NCI-H526 (cell line): ENCODE data around the gene ANG.
A peak's percentile ranks its signal among the peaks of the same experiment; 100 is the strongest.
"Not testable (repeated sequence)": the region's sequence is repeated elsewhere in the genome, so short reads cannot be mapped to it uniquely, and the experiment has no call there.

Experiments used
- DNase-seq, 2 experiments: peaks; one replicate each; lab custom pipeline; 2025; lab: John Stamatoyannopoulos, UW

Gene ANG

DNA sequence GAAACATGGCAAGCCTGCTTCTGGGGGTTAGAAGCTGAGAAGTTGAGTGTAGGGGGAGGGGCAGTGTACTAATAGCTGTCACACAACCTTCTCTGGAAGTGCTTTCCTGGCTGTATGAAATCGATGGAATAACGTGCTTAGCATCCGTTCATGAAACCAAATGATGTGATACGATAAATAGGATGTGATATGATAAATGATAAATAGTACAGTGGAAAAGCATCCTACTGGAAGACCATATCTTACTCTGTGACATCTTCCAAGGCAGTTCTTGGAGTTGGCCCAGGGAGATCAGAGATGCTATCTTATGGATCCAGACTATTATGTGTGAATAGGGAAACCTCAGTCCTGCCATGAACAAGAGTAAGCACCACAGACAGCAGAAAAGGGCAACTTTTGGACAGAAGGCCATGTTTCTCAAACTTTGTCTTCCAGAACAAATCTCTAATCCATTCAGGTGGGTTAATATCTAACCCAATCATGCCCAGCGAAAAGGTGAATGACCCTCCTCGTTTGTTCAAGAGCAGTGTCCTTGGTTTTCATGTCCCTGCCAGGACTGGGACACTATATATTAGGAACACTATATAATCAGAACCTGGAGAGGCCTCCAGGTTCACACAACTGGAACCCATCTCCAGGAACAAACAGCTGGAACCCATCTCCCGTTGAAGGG is at the start of gene ANG:
Gene ANG (plus strand): TSS at position 598 of the 673 bp plus-strand sequence. CDS start 4,801 bp downstream, outside the sequence.
- no peak for DNase-seq

DNA sequence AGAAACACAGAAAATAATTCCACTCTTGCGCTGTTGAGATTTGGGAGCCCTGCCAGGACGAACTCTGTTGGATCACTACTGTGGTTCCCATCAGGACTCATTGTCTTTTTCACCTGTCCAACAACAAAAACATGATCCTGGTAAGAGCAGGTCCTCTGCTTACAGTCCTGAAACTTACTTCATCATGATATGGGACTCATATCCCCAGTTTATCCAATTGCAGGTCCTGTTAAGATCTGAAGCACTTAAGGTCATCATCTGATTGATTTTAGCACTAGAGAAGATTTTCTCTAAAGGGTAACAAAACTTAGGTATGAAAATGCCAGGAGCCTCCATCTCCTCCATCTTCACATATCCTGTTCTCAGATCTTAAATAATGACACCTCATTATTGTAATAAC is 47.0 kb upstream of the ANG start, which contains the start of gene OR6S1:
Gene OR6S1 (minus strand): TSS at position 101 of the 400 bp plus-strand sequence. CDS start 0 bp downstream, at position 101.
- DNase-seq = no peak

DNA sequence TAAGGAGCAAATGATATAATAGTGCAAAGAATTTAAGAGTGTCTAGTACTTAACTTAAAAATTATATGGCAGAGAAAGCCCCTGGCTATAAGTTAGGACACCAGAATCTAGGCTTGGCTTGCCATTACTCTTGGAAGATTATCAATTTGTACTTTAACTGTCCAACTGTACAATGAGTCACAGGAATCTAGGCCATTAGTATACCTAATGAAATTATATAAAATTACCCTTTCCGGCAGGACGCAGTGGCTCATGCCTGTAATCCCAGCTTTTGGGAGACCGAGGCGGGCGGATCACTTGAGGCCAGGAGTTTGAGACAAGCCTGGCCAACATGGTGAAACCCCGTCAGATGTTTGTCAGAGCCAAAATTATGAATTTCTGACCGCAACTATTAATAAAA is 46.4 kb upstream of the ANG start:
- DNase-seq = no peak

DNA sequence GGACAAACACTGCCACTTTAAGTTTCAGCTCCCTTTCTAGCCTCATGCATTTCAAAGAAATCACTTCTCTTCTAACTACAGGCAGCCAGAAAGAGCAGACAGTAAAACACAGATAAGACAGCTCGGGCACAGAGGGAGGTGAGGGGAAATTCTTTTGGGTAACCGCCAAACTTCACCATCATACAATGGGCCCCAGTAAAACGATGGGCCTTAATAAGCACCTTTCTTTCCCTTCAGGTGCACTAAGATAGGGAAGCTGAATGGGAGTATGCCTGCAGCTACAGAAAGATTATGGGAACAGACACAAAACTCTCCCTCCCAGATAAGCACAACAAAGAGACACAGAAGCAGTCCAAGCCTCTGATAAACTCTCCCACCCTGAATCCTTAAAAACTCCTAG is 45.8 kb upstream of the ANG start:
- not testable (repeated sequence) for DNase-seq

DNA sequence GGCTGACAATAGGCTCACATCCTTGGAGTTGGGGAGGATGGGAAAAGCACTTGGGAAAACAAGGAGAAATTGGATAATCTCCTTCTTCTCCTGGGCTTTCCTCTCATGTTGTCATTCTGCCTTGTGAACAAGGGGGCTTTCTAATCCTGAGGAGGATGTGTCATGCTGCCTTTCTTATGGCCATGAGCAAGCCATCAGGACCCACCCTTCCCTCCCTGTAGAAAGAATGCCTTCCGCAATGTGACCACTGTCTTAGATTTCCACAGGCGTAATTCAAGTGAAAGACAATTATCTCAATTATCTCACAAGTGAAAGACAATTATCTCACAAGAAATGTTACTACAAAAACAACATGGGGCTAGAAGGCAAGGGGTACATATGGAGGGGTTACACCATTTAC is 44.0 kb upstream of the ANG start:
- no peak for DNase-seq

DNA sequence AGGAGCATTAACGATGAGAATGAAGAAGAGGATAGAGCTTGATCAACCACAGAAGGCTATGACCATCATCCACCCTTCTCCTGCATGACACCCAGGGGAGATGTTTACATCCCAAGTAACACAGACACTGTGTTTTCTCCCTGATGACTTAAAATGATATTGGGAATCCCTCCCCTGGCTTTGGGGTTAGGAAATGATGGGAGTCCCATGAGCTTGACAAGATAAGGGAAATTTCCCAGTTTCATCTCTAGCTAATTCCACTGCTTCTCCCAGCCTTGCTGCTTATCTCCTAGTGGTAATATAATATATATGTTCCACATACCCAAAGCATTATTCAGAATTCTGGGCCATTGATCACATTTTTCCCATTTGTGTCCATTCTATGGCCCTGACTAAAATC is 43.1 kb upstream of the ANG start:
- no peak for DNase-seq

DNA sequence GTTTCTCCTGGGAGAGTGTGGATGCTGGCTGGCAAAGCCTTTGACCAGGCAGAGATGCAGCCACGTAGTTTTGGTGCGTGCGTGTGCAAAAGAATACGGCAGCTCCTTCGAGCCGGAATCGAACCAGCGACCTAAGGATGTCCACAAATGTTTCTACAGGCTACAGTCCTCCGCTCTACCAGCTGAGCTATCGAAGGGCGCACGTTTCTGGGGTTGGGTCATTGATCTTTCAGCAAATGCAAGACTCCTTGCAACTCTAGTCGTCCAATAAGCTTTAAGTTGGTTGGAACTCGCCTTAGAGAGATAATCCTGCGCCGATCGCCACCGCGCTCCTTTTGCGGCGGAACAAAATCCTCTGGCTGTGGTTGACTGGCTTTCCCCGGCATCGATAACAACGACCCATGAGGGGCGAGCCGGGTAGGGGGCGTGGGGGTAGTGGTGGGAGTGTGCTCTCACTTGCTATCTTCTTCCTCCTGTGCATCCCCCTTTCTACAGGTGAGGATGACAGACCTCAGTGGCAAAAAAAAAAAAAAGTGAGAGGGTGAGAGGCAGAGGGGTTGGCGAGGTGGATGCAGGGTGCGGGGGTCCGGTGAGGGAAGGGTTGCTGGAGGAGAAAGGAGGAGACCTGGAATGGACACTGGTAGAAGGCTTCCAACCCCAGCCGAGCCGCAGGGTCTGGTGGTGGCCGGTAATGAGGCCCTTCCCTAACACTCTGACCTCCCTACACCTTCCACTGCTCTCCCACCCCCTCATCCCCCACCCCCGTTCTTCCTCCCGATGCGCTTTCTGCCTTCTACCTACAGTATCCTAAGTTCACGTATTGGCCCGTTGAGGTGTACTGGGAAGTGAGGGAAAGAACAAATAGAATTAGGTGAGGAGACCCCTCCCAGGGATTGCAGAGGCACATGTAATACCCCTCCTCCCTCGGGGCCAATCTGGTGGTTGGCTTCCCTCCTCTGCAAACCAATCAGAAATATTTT is 35.3 kb upstream of the ANG start:
- no peak for DNase-seq

DNA sequence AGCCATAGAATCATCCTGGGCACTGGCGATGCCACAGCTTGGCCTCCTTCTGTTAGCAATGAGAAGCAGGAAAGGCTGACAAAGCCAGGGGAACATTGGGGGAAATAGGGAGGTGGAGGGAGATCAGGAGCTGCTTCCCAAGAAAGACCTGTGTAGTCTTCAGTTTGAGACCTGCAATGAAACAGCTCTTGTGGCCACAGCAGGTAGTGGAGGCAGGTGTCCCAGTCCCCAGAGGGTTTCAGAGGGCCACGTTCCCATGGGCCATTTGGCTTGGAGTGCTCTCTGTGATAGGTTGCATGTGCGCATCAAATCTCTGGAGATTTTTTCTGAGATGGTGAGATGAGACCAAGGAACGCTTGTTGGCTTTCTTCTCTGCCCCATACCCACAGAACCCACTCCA is 32.7 kb upstream of the ANG start:
- no peak for DNase-seq

DNA sequence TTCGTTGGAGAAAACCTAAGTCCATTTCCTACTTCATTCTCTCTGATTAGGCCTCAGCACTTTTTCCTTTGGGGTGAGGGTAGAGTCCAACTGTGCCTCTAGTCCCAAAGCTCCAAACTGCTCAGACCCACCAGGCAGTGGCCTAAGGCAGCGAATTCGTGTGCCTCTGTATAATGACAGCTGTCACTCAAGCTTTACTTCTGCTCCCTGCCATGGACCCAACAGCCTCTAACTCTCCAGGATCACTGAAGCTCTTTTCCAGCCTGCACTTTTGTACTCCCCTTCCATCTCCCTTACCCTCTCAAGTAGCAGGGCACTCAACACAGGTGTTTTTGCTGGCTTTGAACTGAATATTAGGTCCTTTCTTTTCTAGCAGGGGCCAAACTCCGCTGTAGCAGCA is 32.3 kb upstream of the ANG start:
- DNase-seq = no peak

DNA sequence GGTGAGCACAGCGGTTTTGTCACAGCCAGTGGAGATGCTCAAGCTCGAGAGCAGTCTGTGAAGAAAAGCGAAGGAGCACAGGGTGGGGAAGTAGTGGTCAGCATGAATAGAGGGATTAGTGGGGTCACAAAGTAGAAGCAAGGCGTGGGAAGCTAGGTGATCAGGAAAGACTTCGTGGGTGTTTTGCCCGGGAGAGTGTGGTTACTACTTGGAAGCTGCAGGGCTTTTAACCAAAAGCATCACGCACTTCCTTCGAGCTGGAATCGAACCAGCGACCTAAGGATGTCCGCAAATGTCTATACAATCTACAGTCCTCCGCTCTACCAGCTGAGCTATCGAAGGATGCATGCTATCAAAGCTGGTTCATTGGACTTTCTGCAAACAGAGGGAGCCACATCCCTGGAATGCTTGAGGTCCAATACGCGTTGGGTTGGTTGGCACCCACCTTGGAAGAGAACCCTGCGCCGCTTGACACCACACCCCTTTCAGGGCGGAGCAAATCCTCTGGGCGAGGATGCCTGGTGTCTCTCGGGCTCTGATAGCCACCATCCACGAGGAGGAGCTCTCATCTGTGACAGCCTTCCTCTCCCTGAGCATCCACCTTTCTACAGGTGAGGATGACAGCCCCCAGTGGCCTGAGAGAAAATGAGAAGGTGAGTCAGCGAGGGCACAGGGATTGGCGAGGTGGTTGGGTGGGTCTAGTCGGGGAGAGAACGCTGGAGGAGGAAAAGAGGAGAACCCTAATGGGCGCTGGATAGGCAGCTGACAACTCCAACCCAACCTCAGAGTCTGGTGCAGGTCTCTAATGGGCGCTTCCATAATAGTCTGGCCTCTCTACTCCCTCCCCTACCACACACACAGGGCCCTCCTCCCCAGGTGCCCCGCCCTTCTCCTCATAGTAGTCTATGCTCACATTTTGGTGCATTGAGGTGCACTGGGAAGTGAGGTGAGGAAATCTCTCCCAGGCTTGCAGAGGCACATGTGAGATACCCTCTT is 31.1 kb upstream of the ANG start:
- peak; percentile 55 to 59 for DNase-seq

DNA sequence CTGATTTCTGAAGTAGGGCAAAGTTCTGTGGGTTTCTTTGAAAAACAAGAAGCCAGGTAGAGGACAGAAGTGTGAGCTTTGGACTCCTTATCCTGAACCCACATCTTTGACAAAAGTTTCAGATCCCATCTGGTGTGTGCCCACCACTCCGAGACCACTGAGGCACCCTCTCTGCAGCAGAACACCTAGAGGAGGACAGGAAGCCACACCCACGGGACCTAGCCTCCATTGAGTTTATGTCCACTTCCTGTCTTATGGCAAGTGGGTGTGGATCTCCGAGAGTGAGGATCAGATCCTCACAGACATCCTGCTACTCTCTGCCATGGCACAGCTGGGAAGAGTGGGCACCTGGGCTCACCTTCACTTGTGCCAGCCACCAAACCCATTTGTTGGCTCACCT is 30.3 kb upstream of the ANG start:
- DNase-seq = no peak

DNA sequence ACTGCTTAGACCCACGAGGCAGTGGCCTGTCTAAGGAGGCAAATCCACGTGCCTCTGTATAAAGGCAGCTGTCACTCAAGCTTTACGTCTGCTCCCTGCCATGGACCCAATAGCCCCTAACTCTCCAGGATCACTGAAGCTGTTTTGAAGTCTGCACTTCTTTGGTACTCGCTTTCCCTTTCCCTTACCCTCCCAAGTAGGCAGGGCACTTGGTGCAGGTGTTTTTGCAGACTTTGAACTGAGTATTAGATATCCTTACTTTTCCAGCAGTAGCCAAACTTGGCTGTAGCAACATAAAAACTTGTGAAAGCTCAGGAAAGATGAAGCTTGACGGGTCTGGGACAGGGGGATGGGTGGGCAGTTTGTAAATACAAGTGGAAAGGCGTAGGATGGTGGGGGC is 29.2 kb upstream of the ANG start:
- no peak for DNase-seq

DNA sequence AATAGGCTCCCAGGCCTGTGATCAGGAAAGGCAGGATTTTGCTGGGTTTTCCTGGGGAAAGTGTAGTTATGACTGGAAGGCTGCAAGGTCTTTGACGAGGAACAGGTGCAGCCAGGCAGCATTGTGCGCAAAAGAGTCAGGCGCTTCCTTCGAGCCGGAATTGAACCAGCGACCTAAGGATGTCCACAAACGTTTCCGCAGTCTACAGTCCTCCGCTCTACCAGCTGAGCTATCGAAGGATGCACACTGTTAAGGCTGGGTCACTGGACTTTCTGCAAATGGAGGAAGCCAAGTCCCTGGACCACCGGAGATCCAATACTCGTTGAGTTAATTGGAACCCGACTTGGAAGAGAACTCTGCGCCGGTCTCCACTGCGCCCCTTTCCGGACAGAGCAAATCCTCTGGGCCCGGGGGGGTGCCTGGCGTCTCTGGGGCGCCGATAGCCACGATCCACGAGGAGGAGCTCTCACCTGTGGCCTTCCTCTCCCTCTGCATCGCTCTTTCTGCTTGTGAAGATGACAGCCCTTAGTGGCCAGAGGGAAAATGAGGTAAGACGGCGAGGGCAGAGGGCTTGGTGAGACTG is 28.7 kb upstream of the ANG start:
- no peak for DNase-seq

DNA sequence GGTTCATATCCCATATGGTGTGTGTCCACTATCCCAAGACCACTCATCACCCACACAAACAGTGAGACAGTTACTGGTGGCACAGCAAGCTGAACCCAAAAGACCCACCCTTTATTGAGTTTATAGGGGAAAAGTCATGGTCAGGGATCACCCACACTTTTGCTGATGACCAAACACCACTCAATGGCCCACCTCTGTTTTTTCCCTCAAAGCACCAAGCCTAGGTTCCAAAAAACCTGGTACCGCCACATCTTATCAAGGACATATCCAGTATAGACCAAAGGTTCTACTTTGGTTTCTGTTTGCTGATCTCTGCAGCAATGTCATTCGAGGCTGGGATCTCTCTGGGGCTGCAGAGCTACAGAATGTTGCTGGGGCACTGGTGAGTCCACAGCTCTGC is 27.4 kb upstream of the ANG start:
- DNase-seq = no peak

DNA sequence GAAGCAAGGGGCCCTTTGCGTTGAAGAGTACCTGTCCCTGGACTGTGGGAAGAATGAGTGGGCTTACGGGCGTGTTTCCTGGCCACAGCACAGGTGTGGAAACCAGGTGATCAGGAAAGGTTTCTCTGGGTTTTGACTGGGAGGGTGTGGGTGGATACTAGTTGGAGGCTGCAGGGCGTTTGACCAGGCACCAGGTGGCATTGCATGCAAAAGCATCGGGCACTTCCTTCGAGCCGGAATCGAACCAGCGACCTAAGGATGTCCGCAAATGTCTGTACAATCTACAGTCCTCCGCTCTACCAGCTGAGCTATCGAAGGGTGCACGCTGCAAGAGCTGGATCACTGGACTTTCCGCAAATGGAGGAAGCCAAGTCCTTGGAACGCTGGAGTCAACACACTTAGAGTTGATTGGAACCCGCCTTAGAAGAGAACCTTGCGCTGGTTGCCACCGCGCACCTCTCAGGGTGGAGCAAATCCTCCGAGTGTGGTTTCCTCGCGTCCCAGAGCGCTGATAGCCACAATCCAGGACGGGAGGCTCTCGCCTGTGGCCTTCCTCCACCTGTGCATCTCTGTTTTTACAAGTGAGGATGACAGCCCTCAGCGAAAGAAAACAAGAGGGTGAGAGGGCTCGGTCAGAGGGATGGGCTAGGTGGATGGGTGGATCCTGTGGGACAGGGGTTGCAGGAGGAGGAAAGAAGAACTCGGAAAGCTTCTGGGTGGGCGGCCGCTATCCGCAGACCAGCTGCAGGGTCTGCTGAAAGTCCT is 25.4 kb upstream of the ANG start:
- DNase-seq = peak; percentile 51 to 68

DNA sequence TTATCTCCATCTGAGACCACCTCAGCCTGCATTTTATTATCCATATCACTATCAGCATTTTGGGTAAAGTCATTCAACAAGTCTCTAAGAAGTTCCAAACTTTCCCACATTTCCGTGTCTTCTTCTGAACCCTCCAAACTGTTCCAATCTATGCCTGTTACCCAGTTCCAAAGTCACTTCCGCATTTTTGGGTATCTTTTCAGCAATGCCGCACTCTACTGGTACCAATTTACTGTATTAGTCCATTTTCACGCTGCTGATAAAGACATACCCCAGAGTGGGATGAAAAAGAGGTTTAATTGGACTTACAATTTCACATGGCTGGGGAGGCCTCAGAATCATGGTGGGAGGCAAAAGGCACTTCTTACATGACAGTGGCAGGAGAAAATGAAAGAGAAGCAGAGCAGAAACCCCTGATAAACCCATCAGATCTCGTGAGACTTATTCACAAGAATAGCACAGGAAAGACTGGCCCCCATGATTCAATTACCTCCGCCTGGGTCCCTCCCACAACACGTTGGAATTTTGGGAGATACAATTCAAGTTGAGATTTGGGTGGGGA is 22.1 kb upstream of the ANG start:
- not testable (repeated sequence) for DNase-seq

DNA sequence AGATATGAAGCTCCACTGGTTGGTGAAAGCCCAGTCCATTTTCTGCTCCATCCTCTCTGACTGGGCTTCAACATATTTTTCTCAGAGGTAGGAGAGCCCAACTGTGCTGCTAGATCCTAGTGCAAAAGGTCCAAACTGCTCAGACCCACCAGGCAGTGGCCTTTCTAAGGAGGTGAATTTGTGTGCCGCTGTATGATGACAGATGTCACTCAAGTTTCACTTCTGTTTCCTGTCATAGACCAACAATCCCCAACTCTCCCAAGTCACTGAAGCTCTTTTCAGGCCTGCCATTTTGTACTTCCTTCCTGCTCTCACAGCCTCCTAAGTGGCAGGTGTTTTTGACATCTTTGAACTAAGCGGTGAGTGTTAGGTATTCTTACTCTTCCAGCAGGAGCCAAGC is 20.6 kb upstream of the ANG start:
- no peak for DNase-seq

DNA sequence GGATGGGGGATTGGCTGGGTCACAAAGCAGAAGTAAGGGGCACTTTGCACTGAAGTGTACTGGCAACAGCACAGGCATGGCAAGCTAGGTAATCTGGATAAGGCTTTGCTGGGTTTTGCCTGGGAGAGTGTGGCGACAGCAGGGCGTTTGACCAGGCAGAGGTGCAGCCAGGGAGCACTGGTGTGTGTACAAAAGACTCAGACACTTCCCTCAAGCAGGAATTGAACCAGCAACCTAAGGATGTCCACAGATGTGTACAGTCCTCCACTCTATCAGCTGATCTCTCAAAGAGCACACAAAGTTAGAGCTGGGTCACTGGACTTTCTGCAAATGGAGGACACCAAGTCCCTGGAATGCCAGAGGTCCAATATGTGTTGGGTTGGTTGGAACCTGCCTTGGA is 19.6 kb upstream of the ANG start:
- DNase-seq = no peak

DNA sequence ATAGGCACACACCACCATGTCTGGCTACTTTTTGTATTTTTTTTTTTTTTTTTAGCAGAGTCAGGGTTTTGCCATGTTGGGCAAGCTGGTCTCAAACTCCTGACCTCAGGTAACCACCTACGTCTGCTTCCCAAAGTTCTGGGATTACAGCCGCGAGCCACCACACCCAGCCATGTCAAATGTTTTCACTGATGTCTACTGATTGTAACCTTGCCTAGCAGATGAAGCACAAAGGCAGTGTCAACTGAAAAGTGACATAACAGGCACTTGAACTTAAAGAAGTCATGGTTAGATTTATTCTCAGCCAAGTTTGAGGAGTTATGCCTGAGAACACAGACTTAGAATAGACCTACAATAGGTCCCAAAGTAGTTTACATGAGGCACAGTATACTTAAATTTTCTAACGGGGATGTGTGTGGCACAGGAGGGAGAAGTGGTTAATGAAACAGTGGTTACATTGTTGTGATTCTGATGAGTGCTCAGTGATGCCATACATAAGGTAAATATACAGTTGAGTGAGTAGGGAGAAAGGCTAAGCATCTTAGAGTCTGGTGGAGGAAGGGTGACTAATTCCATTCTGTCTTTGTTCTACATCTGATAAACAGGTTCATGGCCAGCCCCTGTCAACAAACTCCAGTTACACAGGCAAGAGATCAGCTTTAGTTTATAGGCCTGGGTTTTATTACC is 16.8 kb upstream of the ANG start:
- peak; percentile 13 to 63 for DNase-seq

DNA sequence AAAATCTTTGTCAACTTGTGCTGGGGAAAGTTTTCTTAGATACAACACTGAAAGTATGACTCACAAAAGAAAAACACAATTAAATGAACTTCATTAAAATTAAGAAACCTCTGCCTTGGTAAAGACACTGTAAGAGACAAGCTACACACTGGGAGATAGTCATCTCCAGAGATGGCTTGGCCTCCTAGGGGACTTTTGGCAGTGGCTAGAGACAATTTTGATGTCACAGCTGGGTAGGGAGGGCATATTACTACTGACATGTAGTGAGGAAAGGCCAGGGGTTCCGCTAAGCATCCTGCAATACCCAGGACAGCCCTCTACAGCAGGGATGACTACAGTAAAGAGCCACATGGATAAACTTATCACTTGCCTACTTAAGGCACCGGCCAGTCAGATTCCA is 12.9 kb upstream of the ANG start:
- no peak for DNase-seq
